NCI-H226 (cell line): ENCODE measurements around the gene NEURL1B.

Experiments used
- DNase-seq: peaks from one replicate; pipeline ENCODE4 v3.0.0-alpha.2; 2015

NEURL1B gene

DNA sequence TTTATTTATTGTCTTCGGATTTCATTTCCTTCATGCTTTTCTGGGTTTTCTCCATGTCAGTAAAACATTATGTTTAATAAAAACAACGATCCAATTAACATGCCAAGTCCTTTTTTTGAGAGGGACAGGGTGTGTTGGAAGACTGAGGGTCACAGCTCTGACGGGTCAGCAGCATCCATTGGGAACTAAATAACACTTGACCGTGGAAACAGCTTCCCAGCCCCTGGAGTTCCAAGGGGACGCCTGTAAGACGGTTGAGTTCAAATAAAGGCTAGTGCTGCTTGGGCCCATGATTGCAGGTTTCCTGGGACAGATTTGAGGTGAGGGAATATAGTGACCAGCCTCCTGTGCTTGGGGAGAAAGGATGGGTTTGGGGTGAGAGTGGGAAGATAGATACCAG, 30.4 kb upstream of the NEURL1B start:
- DNase-seq, result no peak

DNA sequence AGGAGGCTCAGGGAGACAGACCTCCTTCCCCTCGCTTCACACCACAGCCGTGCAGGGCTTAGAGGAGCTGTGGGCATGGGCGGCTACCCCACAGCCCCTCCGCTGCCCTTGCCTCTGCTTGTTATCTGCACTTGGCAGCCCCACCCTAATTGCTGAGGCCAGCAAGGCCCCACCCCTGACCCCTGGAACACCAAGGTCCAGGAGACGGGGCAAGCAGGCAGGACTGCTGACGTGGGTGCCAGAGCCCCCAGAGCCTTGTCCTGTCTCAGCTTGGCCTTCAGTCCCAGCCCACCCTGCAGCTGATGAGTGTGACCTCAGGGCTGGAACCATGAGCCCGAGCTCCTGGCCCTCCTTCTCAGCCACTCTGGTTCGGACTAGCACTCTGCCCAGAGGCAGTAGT, 29.1 kb upstream of the NEURL1B start:
- no peak for DNase-seq

DNA sequence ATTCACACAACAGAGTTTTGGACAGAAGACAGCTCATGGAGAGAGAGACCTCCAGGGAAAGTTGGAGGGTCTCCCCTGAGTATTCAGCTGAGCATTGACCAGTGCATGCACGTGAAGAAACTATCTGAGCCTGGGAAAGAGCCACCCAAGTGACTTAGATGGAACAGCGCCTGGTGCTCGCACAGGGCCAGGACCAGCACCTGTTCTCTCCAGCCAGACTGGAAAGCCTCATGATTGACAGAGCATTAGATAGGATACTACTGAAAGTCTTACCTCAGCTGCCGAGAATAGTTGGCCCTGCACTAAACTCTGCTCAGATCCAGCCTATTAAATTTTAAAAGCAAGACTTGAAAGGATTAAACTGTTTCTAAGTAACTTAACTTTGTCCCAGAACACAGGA, 28.3 kb upstream of the NEURL1B start:
- DNase-seq, result no peak

DNA sequence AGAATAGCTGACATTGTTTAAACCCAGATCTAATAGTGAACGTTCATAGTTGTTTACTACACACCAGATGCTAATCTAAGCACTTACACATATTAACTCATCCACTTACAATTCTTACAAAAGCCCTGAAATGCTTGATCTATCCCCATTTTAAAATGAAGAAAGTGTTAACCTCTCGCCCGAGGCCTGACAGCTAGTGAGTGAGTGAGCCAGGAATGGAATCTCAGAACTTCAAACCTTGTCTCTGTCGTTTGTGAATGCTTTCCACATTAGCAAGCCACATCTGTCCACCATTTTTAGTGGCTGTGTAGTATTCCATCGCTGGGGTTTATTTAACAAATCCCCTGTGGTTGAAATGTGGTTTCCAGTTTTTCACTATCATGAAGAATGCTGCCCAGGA, 24.9 kb upstream of the NEURL1B start:
- DNase-seq, result no peak

DNA sequence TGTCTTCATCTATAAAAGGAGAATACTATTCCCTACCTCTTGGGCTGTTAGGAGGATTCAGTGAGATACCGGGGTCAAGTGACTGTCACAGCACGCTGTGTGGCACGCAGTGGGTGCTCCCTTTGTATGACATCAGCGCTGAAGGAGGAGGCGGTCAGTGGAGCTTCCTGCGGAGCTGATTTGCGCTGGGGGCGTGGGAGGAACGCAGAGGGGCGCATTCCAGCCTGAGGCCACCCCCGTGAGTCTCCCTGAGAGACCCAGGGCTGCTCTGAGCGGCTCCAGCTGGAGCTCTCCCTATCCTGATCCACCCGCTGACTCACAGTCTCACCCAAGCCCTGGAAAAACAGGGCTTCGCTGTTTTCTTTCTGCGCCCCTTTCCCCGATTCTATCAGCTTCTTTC, 24.3 kb upstream of the NEURL1B start:
- no peak for DNase-seq

DNA sequence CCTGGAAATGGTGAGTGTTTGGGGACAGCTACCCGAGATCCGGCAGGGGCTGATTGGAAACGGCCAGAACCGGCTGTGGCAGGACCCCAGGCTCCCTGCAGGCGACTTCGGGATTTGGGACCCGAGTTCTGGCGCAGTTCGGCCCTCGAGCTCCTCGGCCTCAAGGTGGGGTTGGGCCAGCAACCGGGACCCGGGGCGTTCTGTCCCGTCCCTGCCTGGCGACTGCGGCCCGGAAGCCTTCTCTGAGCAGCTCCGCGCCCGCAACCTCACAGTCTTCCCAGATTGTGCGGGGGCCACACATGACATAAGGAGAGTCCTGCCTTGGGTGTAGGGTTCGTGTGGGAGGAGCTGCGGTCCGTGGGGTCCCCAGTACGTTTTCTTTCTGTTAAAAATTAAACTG, 23.2 kb upstream of the NEURL1B start:
- no peak for DNase-seq

DNA sequence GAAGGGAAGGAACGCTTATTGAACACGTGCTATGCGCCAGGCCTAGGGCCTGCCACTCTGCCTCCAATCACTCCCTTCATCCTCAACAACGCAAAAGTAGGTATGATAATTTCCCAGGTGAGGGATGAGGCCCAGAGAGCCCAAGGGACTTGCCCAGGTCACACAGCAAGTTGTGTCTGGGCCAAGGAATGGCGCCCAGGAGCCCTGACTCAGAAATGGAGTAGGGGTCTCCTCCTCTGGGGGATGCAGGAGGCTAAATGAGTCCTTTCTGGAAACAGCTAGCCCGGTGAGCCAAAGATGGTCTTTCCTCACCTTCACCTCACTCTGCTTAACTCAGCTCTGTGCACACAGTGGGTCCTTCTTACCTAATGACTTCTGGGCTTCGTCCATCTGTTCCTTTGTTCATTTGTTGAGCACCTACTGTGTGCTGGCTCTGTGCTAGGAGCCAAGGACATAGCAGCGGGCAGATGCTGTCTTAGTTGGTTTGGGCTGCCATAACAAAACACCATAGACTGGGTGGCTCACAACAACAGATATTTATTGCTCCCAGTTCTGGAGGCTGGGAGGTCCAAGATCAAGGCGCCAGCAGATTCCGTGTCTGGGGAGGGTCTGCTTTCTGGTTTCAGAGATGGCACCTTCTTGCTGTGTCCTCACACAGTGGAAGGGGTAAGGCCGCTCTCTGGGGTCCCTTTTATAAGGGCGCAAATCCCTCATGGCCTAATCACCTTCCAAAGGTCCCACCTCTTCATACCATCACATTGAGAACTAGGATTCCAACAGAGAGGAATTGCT, 22.3 kb upstream of the NEURL1B start:
- no peak for DNase-seq

DNA sequence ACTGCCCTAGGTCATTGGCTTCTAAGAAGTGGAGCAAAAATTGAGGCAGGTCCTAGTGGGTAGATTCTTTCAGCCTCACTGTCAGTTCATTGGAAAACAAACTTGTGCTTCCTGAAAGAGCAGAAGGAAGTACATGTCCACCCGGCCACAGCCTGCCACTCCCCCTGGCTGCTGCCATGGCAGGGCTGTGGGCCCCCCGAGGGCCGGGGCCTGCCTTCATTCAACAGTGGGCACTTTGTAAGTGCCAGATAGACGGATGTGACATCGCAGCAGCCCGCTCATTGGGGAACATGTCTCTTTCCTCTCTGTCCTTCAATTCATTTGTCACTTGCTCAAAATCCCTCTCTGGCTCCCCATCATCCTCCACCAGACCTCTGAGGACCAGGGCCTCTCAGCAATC, 20.6 kb upstream of the NEURL1B start:
- no peak for DNase-seq

DNA sequence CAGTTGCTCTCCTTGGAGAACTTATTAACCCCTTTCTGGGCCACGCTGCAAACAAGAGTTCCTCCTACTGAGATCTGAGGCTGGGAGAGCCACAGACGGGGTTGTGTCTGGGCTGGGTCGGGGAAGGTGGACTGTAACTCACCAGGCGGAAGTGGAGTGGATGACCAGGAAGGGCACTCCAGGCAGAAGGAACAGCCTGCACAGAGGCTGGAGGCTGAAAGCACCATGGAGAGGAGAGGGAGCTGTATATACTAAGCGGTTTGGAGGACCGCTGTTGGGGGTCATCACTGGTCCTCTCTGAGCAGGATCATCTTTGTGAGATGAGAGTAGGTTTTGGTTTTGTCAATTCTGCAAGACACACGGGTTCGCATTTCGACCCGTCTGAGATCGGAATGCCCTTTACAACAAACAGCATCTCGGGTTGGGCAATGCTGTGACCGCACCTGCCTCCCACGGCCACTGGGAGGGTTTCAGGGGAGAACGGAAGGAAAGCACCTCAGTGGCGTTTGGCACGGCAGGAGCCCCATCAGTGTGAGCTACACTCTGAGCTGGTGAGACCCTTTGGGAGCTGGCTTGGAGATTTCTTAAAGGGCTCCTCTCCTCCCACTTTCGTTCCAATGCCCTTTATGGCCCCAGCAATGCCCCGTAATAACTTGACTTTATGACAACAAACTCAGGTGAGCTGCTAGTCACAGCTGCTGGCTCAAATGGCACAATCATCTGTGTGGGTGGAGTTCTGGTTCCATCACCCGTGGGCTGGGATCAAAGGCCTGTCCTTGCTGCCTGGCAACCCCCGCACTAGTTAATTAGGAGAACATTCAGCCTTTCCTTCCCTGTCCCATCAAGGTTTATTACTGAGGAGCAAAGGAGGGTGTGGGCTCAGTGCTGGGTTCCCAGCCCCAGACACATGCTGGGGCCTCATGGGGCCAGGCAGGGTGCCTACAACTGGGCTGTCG, 18.7 kb upstream of the NEURL1B start:
- no peak for DNase-seq

DNA sequence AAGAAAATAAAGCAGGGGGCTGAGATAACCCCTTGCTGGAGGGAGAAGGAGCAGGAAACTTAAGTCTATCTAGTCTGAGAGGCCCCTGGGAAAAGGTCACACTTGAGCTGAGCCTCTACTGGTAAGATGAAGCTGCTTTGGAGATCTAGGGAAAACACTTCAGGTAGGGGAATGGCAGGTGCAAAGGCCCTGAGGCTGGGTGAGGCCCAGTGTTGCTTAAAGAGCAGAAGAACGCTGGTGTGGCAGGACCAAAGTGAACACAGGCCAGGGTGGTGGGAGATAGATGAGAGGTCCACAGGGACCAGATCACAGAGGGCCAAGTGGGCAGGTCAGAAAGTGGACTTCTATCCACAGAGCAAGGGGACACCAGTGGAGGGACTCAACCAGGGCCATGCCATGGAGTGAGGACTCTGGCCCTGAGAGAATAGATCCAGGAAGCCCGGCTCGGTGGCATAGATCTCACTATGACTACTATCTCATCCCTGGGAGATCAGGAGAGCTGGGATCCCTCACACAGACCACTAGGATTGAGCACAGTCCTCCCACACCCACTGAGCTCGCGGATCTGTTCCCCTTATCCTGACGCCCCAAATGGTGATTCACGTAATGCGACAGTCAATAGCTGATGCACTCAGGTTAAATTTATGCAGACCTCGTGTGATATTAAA, 17.6 kb upstream of the NEURL1B start:
- DNase-seq, result no peak

DNA sequence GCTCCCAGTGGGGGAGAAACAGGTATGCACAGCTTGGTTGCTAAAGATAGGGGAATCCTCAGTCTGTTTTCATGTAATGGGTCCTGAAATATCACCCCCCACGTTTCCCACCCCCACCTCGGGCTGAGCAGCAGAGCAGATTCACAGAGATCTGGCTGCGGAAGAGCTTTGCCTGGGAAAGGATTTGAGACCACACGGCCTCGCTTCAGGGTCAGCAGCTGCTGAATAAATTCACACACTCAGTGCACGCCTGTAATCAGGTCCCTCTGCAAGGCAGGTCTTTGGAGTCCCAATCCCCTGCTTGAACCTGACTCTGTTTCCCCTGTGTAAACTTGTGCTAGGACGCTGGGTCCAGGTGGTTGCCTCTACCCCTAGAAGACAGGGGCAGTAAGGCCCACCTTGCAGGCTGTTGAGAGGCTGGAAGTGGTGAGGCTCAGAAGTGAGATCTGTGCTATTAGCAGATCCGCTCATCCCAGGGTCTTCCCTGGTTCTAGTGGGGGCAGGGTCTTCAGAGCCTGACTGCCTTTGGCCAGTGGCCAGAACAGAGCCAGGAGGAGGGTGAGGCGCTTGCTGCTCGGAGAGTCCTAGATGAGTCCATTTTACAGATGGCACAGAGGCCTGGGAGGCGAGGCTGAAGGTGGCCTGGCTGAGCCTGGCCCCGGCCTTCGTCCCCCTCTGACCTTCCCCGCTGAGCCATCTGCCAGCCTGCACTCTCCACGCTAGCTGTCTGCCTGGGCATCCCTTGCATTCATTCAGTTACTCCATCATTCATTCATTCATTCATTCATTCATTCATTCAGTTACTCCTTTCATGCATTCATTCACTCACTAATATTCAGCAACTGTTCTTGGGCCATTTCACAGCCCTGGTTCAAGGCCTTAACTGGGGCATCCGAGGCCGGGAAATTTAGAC, 16.7 kb upstream of the NEURL1B start:
- no peak for DNase-seq

DNA sequence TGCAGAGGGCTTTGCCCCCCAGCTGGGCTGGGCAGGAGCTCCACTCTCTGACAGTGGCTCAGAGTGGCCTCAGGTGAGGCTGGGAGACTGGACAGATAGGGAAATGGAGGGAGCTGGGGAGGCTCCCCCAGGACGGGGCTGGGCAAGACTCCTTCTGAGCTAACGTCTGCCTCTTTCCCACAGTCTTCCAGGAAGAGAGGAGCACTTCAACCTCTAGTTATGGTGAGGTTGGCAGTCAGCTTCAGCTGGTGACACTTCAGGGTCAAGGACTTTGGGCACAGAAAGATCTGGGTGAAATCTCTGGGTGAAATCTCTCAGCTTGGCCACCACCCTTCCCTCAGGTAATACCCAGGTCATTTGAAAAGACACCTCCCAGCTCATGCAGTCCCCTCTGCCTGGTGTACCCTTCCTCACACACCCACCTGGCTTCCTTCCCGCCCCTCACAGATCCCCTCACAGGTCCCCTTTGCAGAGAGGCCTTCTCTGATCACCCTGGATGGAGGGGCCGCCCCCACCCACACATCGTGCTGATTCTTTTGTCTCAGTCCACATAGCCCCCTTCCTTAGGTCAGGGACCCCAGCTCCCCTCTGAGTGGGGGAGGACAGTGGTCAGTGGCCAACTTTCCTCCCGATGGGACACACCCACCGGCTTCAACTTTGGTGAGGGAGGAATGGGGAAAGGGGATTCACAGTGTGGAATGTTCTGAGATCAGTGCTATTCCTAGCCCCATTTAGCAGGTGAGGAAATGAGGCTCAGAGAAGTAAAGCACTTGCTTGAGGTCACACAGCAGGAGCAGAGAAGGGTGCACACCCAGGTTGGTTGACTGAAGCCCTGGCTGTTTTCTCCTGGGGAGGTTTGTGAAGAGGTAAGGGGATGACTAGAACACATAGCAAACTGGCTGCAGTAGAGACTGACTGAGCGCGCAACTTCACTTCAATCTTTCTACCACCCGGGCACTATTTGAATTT, 15.8 kb upstream of the NEURL1B start:
- no peak for DNase-seq

DNA sequence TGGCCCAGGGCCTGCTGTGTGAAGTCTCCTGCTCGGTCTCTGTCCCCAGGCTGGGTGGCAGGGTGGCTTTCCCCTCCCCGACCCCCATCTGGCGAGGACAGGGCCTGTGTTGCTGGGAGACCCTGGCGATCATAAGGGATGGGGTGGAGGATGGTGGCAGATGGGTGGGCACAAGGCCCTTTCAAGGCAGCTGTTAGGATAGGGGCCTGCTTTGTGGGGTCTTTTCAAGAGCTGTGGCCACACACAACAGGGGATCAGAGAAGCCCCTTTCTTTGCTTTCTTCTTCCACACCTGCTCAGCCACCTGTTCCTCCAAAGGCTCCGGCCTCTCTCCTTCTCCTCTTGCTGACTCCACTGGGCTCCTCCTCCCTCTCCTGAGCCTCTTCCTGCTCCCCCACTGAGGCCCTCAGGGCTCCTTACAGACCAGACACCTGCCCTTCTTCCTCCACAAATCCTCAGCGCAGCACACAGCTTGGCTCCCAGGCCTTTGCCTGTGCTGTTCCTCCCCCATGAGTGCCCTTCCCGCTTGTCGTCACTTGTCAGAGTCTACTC, 15.0 kb upstream of the NEURL1B start:
- no peak for DNase-seq

DNA sequence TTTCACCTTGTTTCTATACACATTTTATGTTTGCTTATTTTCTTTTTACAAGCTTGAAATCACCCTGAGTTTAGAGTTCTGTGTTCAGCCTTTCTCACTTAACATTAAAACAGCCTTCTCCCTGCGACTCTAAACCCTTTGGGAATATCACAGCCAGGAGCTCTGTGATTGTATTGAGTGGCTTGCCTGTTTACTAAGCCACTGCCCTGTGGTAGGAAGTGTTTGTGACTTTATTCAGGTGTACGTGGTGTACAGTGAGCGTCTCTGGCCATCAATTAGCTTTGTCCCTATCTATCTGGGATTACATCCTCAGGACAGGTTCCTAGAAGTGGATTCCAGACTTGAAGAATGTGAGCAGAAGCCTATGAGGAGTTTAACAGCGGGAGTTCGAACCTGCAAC, 11.0 kb upstream of the NEURL1B start:
- no peak for DNase-seq

DNA sequence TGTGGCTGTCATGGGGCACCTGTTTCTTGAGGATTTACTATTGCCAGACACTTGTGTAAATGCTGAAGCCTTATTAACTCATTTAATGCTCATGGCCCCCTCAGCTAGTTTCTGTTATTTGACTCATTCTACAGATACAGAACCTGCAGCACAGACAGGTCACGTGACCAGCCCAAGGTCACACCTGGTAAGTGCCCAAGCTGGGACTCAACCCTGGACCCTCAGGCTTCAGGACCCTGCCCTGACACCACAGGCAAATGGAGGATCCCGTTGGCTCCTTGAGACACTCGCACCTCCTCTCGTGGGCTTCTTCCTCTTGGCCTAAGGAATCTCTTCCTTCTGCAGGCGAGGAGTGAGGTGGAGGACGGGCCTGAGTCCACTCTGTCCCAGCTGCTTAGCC, 10.6 kb upstream of the NEURL1B start:
- no peak for DNase-seq

DNA sequence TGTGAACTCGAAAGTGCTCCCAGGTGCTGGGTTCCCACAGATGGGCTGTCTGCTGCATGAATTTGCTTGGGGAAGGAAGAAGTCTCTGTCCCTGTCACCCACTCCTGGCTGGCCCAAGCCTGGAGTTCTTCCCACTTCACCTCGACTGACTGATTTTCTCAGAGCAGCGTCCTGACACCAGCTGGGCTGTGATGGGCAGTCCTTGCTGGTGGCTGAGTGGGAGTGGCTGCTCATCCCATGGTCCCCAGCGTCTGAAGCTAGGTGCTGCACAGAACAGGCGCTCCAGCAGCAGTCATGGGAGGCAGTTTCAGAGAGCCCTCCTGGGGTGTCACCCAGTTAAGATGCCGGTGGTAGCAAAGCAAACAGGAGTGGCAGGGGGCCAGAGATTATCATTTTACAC, 10.1 kb upstream of the NEURL1B start:
- DNase-seq, result no peak

DNA sequence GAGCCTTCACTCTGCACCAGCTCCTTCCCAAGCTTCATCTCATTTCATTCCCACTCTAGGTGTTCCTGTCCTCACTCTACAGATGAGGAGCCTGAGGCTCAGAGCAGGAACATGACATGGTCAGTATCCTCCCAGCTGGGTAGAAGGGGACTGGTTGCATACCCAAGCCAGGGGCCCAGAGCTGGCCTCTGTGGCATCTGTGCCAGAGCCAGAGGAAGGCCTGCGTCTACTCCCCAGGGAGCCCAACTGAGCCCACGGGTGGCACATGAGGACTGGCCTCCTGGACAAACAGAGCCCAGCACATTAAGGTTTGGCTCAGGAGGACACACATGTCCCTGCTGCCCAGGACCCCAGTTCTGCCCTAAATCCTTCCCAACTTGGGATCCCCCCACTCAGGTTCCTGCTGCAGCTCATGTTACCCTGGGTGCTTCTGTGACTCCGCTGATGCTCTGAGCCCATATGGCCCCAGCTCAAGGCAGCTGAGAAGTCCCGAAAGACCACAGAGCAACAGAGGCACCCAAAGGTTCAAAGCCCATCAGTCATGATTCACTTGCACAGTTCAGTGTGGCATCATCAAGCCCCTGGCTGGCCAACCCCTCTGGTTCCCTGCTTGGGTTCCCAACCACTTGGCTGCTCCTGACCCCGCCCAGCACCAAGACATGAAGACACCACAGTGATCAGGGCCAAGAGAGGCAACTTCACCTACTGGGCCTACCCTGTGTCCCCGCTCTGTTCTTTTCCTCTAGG, 8.5 kb upstream of the NEURL1B start:
- DNase-seq, result no peak

DNA sequence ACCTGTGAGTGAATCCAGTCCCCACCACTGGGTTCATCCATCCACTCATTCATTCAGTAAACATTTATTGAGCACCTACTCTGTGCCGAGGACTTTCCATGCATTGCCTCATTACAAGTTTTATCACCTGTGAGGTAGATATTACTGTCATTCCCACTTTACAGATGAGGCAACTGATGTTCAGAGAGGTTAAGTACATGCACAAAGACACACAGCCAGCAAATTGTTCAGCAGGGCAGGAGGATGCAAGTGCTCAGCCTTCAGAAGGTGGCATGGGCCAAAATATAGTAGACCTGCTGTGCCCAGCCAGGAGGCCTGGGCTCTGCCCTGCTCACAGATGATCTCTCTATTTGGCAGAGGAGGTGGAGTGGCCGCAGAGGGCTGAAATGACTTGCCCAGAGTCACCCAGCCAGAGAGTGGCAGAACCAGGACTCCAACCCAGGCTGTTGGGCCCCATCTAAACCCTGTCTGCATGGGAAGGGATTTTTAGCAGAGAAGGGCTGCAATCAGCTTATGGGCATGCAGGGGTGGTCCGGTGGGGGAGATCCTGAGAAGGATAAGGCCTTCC, 7.6 kb upstream of the NEURL1B start:
- DNase-seq, result no peak

DNA sequence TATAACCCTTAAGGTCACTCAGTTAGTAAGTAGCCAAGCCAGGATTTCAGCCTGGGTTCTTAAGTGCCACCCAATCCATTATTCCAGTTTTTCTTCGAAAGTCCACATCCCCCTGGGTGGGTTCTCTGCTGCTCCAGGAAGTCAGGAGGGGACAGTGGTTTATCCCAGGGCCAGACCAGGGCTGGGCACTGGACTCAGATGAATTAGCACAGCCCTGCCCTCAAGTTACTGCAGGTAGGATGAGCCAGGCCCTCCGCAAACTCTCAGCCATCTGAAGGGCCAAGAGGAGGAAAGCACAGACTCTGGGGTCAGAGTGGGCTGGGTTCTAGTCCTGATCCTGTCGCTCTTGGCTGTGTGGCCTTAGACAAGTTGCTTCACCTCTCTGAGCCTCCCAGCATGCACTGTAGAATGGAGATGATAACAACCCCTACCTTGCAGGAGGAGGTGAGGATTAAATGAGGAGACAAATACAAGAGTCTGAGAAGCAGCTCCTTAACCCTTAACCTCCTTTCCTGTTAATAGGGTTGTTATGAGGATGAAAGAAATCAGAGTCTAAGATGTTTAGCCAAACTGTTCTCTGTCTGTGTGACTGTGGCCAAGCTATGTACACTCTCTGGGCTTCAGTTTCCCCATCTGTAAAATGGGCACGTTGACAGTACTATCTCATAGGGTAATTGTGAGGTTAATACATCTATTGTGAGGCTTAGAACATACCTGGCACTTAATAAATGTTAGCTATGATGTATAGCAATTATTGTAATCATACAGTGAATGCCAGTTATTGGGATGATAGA, 6.8 kb upstream of the NEURL1B start:
- no peak for DNase-seq
